Vagina (tissue), 2 donors: ENCODE results near the gene CFAP299.

Experiments used
- CTCF ChIP-seq, 3 experiments: fragments of 450-650 bp in 2 of 3; fragments of 200-600 bp in 1 of 3; sonication (generic) in 1 of 3; IDR thresholded peaks; one replicate each; pipeline ENCODE4 v1.5.1; 2017 to 2019; ENCODE audit warnings: antibody characterized with exemption in 3 of 3, mild to moderate bottlenecking in 2 of 3, moderate library complexity in 2 of 3
- POLR2A ChIP-seq, 2 donors: fragments of 450-650 bp; IDR thresholded peaks; one replicate each; pipeline ENCODE4 v1.6.1; 2017; ENCODE audit warnings: antibody characterized with exemption in 2 of 2, mild to moderate bottlenecking in 2 of 2, moderate library complexity in 2 of 2
- POLR2AphosphoS5 ChIP-seq, 2 donors: sonication (generic); formaldehyde crosslinking; IDR thresholded peaks; one replicate each; pipeline ENCODE4 v1.9.0; 2017; ENCODE audit warnings: antibody characterized with exemption in 2 of 2, mild to moderate bottlenecking in 2 of 2, low read depth in 1 of 2; ENCODE audit not compliant: insufficient read depth in 1 of 2

GRCh38 chr4:80535551-80535950, 200.0 kb downstream of the CFAP299 start:
- TF ChIP-seq CTCF (IDR thresholded peaks at IDR 0.05): no peak
- TF ChIP-seq POLR2AphosphoS5 (IDR thresholded peaks at IDR 0.05; ENCODE audit: insufficient read depth in 1 of 2, low read depth in 1 of 2): no peak
- TF ChIP-seq POLR2A (IDR thresholded peaks at IDR 0.05): no peak
